Brain microvascular endothelial cell (primary cell): Measurements from ENCODE around the gene CCDC177.

Experiments
- DNase-seq: peaks from one replicate; pipeline ENCODE4 v3.0.0-alpha.2; 2020
- H3K27ac ChIP-seq: fragments of 250-450 bp; sonication (Bioruptor Pico); 2 replicates; pipeline ENCODE4 v1.5.1; 2020; ENCODE audit warnings: mild to moderate bottlenecking, moderate library complexity
- H3K27me3 ChIP-seq: fragments of 250-450 bp; sonication (Bioruptor Pico); replicated peaks from 2 replicates; pipeline ENCODE4 v1.5.1; 2020; ENCODE audit warnings: mild to moderate bottlenecking
- H3K36me3 ChIP-seq: fragments of 250-450 bp; sonication (Bioruptor Pico); replicated peaks from 2 replicates; pipeline ENCODE4 v1.5.1; 2020; ENCODE audit warnings: mild to moderate bottlenecking
- H3K4me3 ChIP-seq: 2 replicates; pipeline ENCODE4 v1.5.1; 2011; ENCODE audit warnings: low read depth, mild to moderate bottlenecking, control low read depth, low read length, moderate library complexity
- CTCF ChIP-seq: IDR thresholded peaks from 2 replicates; pipeline ENCODE4 v1.5.1; 2011; ENCODE audit warnings: low read depth, mild to moderate bottlenecking, moderate library complexity, low read length, control low read depth, inconsistent platforms; ENCODE audit errors: missing control alignments
- in situ Hi-C: cut with HindIII; loops from 2 replicates; pipeline ENCODE4 v1.10.0; 2017; ENCODE audit warnings: low sequenced_read_pairs, low pct_ligation_motif_present

The CCDC177 gene

GRCh38 chr14:69616408-69616773 is 41.7 kb upstream of the CCDC177 start:
- DNase-seq: no peak
- Histone ChIP-seq H3K36me3 (no peaks in the 10 kb centered on the region), H3K27ac (peak overlapping the region; percentile 52), H3K27me3 (no peaks in the 10 kb centered on the region), H3K4me3 (no peak overlapping the region)
- TF ChIP-seq CTCF: no peak
- in situ Hi-C loops: no loop called here

GRCh38 chr14:69615496-69616407 is 41.1 kb upstream of the CCDC177 start:
- Histone ChIP-seq H3K36me3 (no peaks in the 10 kb centered on the region), H3K4me3 (peak overlapping the region; percentile 3), H3K27ac (peak overlapping the region; percentile 52), H3K27me3 (no peaks in the 10 kb centered on the region)
- no peak for TF ChIP-seq CTCF
- in situ Hi-C loops: no loop called here
- DNase-seq: peak; percentile 78

- in situ Hi-C loops: no loop called here
- TF ChIP-seq CTCF: no peak
- H3K4me3 ChIP-seq: no peak overlapping the region
These were observed 40.4 kb upstream of the CCDC177 start for GRCh38 chr14:69615121-69615495.

GRCh38 chr14:69614592-69614991 is 39.9 kb upstream of the CCDC177 start:
- no peak overlapping the region for H3K27ac ChIP-seq

More at GRCh38 chr14:69615121-69615495, 40.4 kb upstream of the CCDC177 start:
- no peaks in the 10 kb centered on the region for H3K27me3 ChIP-seq
- no peak for DNase-seq
- H3K36me3 ChIP-seq: no peaks in the 10 kb centered on the region
- peak overlapping the region; percentile 52 for H3K27ac ChIP-seq

GRCh38 chr14:69613312-69614073 is 38.8 kb upstream of the CCDC177 start:
- no peak for DNase-seq
- H3K27ac ChIP-seq: no peak overlapping the region
- no peak for TF ChIP-seq CTCF
- H3K36me3 ChIP-seq: no peaks in the 10 kb centered on the region
- in situ Hi-C loops: no loop called here
- H3K27me3 ChIP-seq: no peaks in the 10 kb centered on the region
- no peak overlapping the region for H3K4me3 ChIP-seq

More at GRCh38 chr14:69614592-69614991, 39.9 kb upstream of the CCDC177 start:
- Histone ChIP-seq H3K36me3 (no peaks in the 10 kb centered on the region), H3K27me3 (no peaks in the 10 kb centered on the region), H3K4me3 (no peak overlapping the region)
- in situ Hi-C loops: no loop called here
- no peak for TF ChIP-seq CTCF
- DNase-seq: no peak
